Kidney (tissue), 14 donors: ENCODE measurements around the gene LCE1D. TPM values are rescaled to one million over a fixed set of nuclear protein-coding genes. Genes with fewer than 3 reads are reported as not detected.

ENCODE experiments used
- DNase-seq, 5 donors: peaks; one replicate each; pipeline ENCODE4 v3.0.0-alpha.2; 2013 to 2020
- FAIRE-seq: peaks from 2 replicates; lab custom pipeline; 2012; peaks lifted over from hg19 to GRCh38; lab: Jason Lieb, UNC
- H3K27ac ChIP-seq, 2 donors: one replicate each; pipeline ENCODE4 v1.7.0; 2013; ENCODE audit warnings: low read depth in 2 of 2, low read length in 2 of 2, inconsistent platforms in 1 of 2
- H3K27me3 ChIP-seq: one replicate; pipeline ENCODE4 v1.7.1; 2013; ENCODE audit warnings: low read length, inconsistent platforms; ENCODE audit not compliant: control insufficient read depth, insufficient read depth
- H3K36me3 ChIP-seq, 3 donors: one replicate each; pipeline versions ENCODE4 v1.7.0 to v1.7.1; 2013; ENCODE audit warnings: low read length in 3 of 3, control low read depth in 1 of 3, inconsistent platforms in 1 of 3; ENCODE audit not compliant: insufficient read depth in 3 of 3, control insufficient read depth in 2 of 3
- H3K4me1 ChIP-seq, 3 donors: one replicate each; pipeline versions ENCODE4 v1.7.0 to v1.7.1; 2013; ENCODE audit warnings: low read length in 3 of 3, inconsistent platforms in 1 of 3, low read depth in 1 of 3; ENCODE audit not compliant: control insufficient read depth in 2 of 3, insufficient read depth in 2 of 3
- H3K4me3 ChIP-seq, 3 donors: one replicate each; pipeline versions ENCODE4 v1.7.0 to v1.8.1; 2013; ENCODE audit warnings: low read length in 3 of 3, control low read depth in 1 of 3, inconsistent platforms in 1 of 3
- H3K9ac ChIP-seq, 3 donors: one replicate each; pipeline versions ENCODE4 v1.7.0 to v1.7.1; 2013; ENCODE audit warnings: low read length in 3 of 3, control low read depth in 1 of 3, inconsistent platforms in 1 of 3
- H3K9me3 ChIP-seq, 3 donors: one replicate each; pipeline versions ENCODE4 v1.7.0 to v1.7.1; 2013; ENCODE audit warnings: low read length in 3 of 3, control low read depth in 1 of 3, inconsistent platforms in 1 of 3; ENCODE audit not compliant: control insufficient read depth in 2 of 3, insufficient read depth in 1 of 3
- CTCF ChIP-seq: IDR thresholded peaks from 3 replicates; pipeline ENCODE4 v1.5.1; 2012; ENCODE audit warnings: mild to moderate bottlenecking, moderate library complexity, borderline replicate concordance; ENCODE audit not compliant: insufficient read depth; ENCODE audit errors: extremely low read depth
- intact Hi-C: fragments of 100-400 bp; cut with DNase I; formaldehyde crosslinking; loops from one replicate; pipeline ENCODE4 v1.11.1; 2022
- polyA plus RNA-seq: library from polyadenylated mRNA; stranded (reverse); fragments of 350-450 nt; fragmentation: Illumina TruSeq; extraction: RNeasy Lipid Tissue Mini Kit (QIAGEN cat#74804); gene quantifications from one replicate; pipeline ENCODE4 v1.2.3, GENCODE V29; 2014; ENCODE audit warnings: low read depth, low replicate concordance; ENCODE audit not compliant: insufficient read depth
- total RNA-seq: library from RNA; stranded (reverse); fragmentation: NEBNext Ultra II Directional; extraction: Animal tissue kit (Norgen Biotek cat#: 25700); gene quantifications from one replicate; pipeline ENCODE4 v1.2.1, GENCODE V29; 2021
- donor health status: control.
- donor health status: control.
- donor health status: control.
- donor health status: control.
- donor health status: control.
- donor health status: DM: yes; HTN: yes; CAD: no.
- donor health status: Normal renal cell carcinoma (clear cell type).

LCE1D gene
- total and polyA plus RNA-seq, 2 donors from 2014 or later, result not detected

DNA sequence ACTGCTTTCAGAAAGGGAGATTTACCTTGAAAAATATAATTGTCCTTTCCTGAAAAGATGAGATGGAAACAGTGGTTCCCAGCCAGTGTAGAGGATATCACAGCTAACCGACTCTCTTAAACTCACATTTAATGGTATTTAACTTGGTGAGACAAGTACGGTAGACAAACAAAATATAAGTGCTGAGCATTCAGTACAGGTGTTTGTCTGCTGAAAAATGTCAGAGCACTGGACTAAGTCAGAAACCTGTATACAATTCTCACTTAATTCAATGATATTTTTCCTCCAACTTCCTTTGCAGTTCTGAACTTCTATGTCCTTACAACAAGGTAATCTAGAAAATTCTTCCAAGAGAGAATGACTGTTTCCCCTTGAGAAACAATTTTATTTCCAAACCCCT is 15.2 kb downstream of the LCE1D start, which contains the start of gene LCE1B:
TSS of gene LCE1B (plus strand) at position 301 of the 400 bp plus-strand sequence. CDS start 476 bp downstream, outside the sequence.
- no peak within 1 kb of the TSS for H3K27ac ChIP-seq
- H3K4me3 ChIP-seq, result no peak within 1 kb of the TSS
- FAIRE-seq, result no peak
- no peaks in the 10 kb centered on the region for H3K36me3 ChIP-seq
- no peaks in the 10 kb centered on the region for H3K4me1 ChIP-seq
- intact Hi-C loops, result no loop called here
- no peaks in the 10 kb centered on the region for H3K9me3 ChIP-seq
- no peak for DNase-seq
- no peak within 1 kb of the TSS for H3K9ac ChIP-seq
- no peak for TF ChIP-seq CTCF
- no peaks in the 10 kb centered on the region for H3K27me3 ChIP-seq

GRCh38 chr1:152817309-152817708 is 20.8 kb downstream of the LCE1D start:
- H3K4me3 ChIP-seq, result no peak overlapping the region
- H3K27ac ChIP-seq, result no peak overlapping the region
- H3K9ac ChIP-seq, result no peak overlapping the region
- intact Hi-C loops, result no loop called here
- no peaks in the 10 kb centered on the region for H3K9me3 ChIP-seq
- FAIRE-seq, result no peak
- no peak for TF ChIP-seq CTCF
- no peaks in the 10 kb centered on the region for H3K4me1 ChIP-seq
- H3K27me3 ChIP-seq, result no peaks in the 10 kb centered on the region
- DNase-seq, result no peak
- no peaks in the 10 kb centered on the region for H3K36me3 ChIP-seq

GRCh38 chr1:152823294-152823693 is 26.8 kb downstream of the LCE1D start:
- Histone ChIP-seq H3K27ac (no peak overlapping the region), H3K4me1 (no peaks in the 10 kb centered on the region), H3K27me3 (no peaks in the 10 kb centered on the region), H3K36me3 (no peaks in the 10 kb centered on the region), H3K9ac (no peak overlapping the region), H3K9me3 (no peaks in the 10 kb centered on the region), H3K4me3 (no peak overlapping the region)
- intact Hi-C loops, result no loop called here
- TF ChIP-seq CTCF, result no peak
- DNase-seq, result no peak
- peak; percentile 33 for FAIRE-seq

DNA sequence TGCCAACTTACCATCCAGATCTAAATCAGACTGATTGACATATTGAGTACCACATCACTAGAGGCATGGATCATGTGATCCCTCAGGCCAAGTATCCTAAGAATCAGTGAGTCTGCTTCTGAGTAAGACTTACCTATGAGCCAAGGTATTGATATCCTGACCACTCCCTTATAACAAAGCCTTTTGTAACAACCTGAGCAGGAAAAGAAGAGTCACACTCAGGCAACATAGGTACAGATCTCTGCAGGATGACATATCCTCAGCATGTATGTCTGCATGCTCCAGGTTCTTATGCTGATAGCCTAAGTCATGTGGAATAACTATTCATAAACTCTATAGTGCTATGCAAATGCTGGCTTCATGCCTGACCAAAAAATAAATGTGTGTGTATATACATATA is 28.4 kb downstream of the LCE1D start:
- Histone ChIP-seq H3K27me3 (no peaks in the 10 kb centered on the region), H3K4me3 (no peak overlapping the region), H3K9me3 (no peaks in the 10 kb centered on the region), H3K4me1 (no peaks in the 10 kb centered on the region), H3K9ac (no peak overlapping the region), H3K36me3 (no peaks in the 10 kb centered on the region), H3K27ac (no peak overlapping the region)
- intact Hi-C loops, result no loop called here
- FAIRE-seq (no peak), DNase-seq (no peak)
- TF ChIP-seq CTCF, result no peak
